Mesodermal cell (in vitro differentiated cells): ENCODE results near the gene IRX6.

Experiments used
- H3K27ac ChIP-seq: 2 replicates; pipeline ENCODE4 v1.7.0; 2013; ENCODE audit warnings: mild to moderate bottlenecking, low read depth, low read length, moderate library complexity; ENCODE audit not compliant: severe bottlenecking
- H3K36me3 ChIP-seq: 2 replicates; pipeline ENCODE4 v1.7.1; 2013; ENCODE audit warnings: mild to moderate bottlenecking, low read length, moderate library complexity; ENCODE audit not compliant: control insufficient read depth, insufficient read depth
- H3K4me1 ChIP-seq: one replicate; pipeline ENCODE4 v1.7.1; 2013; ENCODE audit warnings: mild to moderate bottlenecking, low read length; ENCODE audit not compliant: insufficient read depth, control insufficient read depth, poor library complexity, severe bottlenecking
- H3K4me3 ChIP-seq: 2 replicates; pipeline ENCODE4 v1.7.0; 2013; ENCODE audit warnings: low read length, control low read depth, mild to moderate bottlenecking; ENCODE audit not compliant: insufficient read depth, poor library complexity, severe bottlenecking; ENCODE audit errors: extremely low read depth
- H3K9me3 ChIP-seq: 2 replicates; pipeline ENCODE4 v1.7.1; 2013; ENCODE audit warnings: mild to moderate bottlenecking, low read length, moderate library complexity; ENCODE audit not compliant: control insufficient read depth
- WGBS, 2 experiments: methylation state at CpG; one replicate each; pipeline ENCODE4 v1.1.5; 2013; ENCODE audit warnings: missing lambda C conversion rate in 2 of 2; ENCODE audit not compliant: insufficient coverage in 2 of 2; 5-methylcytosine and 5-hydroxymethylcytosine counted together

The IRX6 gene

DNA sequence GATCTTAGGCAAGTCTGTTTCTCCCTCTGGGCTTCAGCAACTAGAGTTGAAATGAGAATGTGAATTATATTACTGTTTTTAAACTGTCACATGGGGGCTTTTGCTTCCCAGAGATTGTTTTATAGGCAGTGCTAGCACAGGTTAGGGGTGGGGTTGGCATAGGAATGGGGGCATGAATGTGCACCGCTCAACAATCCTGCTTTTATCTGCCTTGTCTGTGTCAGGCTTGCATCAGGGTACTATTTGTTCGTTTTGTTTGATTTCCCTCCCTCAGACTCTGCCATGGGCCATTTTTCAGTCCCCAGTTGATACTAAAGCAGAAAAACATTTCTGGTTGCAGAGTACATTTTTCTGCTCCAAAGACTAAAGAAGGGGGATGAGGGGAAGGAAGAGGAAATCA lies 34.6 kb upstream of the IRX6 start:
- Histone ChIP-seq H3K4me3 (no peak overlapping the region), H3K4me1 (no peaks in the 10 kb centered on the region), H3K9me3 (no peaks in the 10 kb centered on the region), H3K36me3 (no peaks in the 10 kb centered on the region), H3K27ac (no peak overlapping the region)
- WGBS, 2 experiments, result 76 to 80% methylated on average over 1 to 2 of the region's 2 CpGs

GRCh38 chr16:55291847-55292246 lies 32.2 kb upstream of the IRX6 start:
- Histone ChIP-seq H3K4me3 (no peak overlapping the region), H3K27ac (no peak overlapping the region), H3K9me3 (peaks cover 5% of the 10 kb centered on the region), H3K4me1 (peaks cover 5% of the 10 kb centered on the region), H3K36me3 (no peaks in the 10 kb centered on the region)
- 83 to 100% methylated on average over 1 of the region's 6 CpGs for WGBS, 2 experiments

DNA sequence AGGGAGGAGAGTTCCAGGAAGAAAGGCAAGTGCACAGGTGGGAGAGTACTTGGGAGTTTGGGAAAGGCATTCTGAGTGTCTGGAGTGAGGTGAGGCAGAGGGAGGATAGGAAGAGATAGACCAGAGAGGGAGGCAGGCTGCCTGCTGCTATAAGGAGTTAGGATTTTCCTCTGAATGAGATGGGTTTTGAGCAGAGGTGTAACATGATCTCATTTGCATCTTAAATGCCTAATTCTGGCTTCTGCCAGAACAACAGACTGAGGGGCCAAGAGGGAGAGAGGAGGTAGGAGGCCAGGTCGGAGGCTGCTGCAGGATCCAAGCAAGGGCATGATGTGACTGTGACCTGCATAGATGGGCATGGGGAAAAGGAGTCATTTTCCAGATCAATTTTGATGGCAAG lies 31.5 kb upstream of the IRX6 start:
- peaks cover 5% of the 10 kb centered on the region for H3K4me1 ChIP-seq
- 9 to 57% methylated on average over 1 of the region's 1 CpG for WGBS, 2 experiments
- no peak overlapping the region for H3K27ac ChIP-seq
- peaks cover 11% of the 10 kb centered on the region for H3K9me3 ChIP-seq
- H3K4me3 ChIP-seq, result no peak overlapping the region
- no peaks in the 10 kb centered on the region for H3K36me3 ChIP-seq

DNA sequence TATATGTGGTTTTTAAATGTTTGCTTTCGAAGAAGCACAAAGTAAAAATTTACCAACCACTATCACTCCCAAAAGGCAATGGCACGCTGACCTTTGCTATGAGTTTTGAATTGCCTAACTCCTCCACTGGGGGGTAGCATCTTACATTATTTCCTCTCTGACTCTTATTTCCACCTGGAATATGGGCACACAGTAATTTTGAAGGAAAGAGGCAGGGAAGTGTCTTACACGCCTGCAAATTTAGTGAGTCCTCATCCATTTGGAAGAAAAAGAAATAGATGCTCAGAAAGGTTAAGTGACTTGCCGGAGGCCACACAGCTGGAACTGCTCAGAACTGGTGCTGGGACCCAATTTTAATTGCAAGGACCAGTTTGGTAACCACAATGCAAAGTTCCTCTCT lies 29.9 kb upstream of the IRX6 start:
- Histone ChIP-seq H3K9me3 (peaks cover 11% of the 10 kb centered on the region), H3K36me3 (no peaks in the 10 kb centered on the region), H3K27ac (no peak overlapping the region), H3K4me1 (peaks cover 5% of the 10 kb centered on the region), H3K4me3 (no peak overlapping the region)
- WGBS, 2 experiments, result 78 to 87% methylated on average over 2 to 3 of the region's 4 CpGs

- WGBS, 2 experiments, result 69% methylated on average over 3 of the region's 4 CpGs; no CpG with 5 or more reads in 1 of the 2 experiments
- Histone ChIP-seq H3K9me3 (peaks cover 11% of the 10 kb centered on the region), H3K27ac (no peak overlapping the region)
Observed at GRCh38 chr16:55294931-55295342, 29.1 kb upstream of the IRX6 start.

DNA sequence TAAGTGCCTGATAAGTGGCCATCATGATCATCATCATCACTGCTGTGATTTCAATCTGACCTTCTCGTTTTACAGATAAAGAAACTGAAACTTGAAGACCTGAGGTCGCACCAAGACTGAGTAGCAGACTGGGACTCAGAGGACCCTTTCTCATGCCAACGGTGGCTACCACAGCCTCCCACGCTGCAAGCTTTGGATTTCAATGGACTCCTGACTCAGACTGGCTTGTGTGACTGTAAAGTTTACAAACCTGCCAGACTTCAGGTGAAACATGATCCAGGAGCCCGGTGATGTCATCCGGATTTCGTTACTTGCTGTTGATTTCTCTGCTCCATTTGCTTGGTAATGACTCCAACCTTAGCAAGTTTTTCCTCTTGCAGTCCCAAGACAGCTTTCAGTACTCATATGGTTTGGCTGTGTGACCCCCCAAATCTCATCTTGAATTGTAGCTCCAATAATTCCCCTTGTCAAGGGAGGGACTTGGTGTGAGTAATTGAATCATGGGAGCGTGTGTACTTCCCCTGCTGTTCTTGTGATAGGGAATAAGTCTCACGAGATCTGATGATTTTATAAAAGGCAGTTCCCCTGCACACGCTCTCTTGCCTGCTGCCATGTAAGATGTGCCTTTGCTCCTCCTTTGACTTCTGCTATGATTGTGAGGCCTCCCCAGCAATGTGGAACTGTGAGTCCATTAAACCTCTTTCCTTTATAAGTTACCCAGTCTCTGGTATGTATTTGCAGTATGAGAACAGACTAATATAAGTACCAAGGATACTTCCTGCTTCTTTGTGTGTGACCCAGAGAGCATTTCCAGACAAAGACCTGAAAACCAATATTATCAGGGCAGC lies 26.7 kb upstream of the IRX6 start:
- H3K4me1 ChIP-seq, result peaks cover 5% of the 10 kb centered on the region
- 89 to 92% methylated on average over 9 of the region's 10 CpGs for WGBS, 2 experiments
- no peaks in the 10 kb centered on the region for H3K36me3 ChIP-seq
- no peak overlapping the region for H3K4me3 ChIP-seq
- H3K27ac ChIP-seq, result no peak overlapping the region
- peaks cover 11% of the 10 kb centered on the region for H3K9me3 ChIP-seq

More at GRCh38 chr16:55294931-55295342, 29.1 kb upstream of the IRX6 start:
- H3K4me1 ChIP-seq, result peaks cover 5% of the 10 kb centered on the region
- H3K36me3 ChIP-seq, result no peaks in the 10 kb centered on the region
- no peak overlapping the region for H3K4me3 ChIP-seq

DNA sequence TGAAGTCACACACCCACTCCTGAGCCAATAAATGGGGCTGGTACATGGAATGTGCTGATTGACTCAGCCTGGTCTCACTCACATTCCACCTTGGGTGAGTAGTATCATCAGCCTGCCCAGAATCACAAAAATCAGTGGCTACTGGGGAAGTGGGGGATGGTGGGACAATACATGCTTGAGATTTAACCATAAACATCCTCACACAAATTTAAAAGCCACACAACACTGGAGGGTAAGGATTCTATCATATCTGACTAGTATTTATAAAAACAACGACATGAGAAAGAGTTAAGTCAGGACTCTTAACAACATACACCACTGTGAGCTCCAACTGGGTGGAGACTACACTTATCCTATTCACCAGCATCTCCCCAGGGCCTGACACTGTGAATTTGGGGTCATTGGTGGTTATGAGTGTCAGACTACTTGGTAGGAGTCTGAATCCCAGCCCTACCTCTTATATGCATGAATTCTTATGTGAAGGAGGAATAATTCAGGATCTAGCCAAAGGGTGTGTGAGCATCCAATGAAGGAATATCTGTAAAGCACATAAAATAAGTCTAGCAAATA lies 26.0 kb upstream of the IRX6 start:
- no peak overlapping the region for H3K27ac ChIP-seq
- H3K36me3 ChIP-seq, result no peaks in the 10 kb centered on the region
- no peak overlapping the region for H3K4me3 ChIP-seq
- peaks cover 11% of the 10 kb centered on the region for H3K9me3 ChIP-seq
- peaks cover 5% of the 10 kb centered on the region for H3K4me1 ChIP-seq
- WGBS, 2 experiments, result no CpG with 5 or more reads among the region's 1 CpG

GRCh38 chr16:55301385-55302008 lies 22.5 kb upstream of the IRX6 start:
- WGBS, 2 experiments, result 96 to 98% methylated on average over 4 to 6 of the region's 11 CpGs
- Histone ChIP-seq H3K9me3 (peaks cover 8% of the 10 kb centered on the region), H3K4me1 (no peaks in the 10 kb centered on the region), H3K27ac (no peak overlapping the region), H3K36me3 (no peaks in the 10 kb centered on the region), H3K4me3 (no peak overlapping the region)

GRCh38 chr16:55302635-55303034 lies 21.4 kb upstream of the IRX6 start:
- no peaks in the 10 kb centered on the region for H3K4me1 ChIP-seq
- H3K4me3 ChIP-seq, result no peak overlapping the region
- H3K9me3 ChIP-seq, result no peaks in the 10 kb centered on the region
- 48 to 66% methylated on average over 3 to 5 of the region's 6 CpGs for WGBS, 2 experiments
- H3K36me3 ChIP-seq, result no peaks in the 10 kb centered on the region
- no peak overlapping the region for H3K27ac ChIP-seq

DNA sequence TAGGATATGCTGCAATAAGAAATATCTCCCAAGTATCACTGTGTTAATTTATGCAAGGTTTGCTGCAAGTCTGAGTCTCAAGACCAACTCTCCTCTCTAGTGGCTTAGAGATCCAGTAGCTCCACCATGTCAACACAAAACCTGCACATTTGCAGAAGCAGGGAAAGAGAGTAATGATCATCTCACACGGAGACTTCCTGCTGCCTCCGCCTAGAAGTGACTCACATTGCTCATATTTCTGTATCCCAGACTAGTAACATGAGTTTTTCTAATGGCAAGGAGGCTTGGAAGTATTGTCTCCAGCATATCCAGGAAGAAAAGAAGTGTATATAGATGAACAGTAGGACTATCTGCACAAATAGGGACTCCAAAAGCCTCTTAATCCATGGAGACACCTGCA lies 15.0 kb upstream of the IRX6 start:
- Histone ChIP-seq H3K36me3 (no peaks in the 10 kb centered on the region), H3K4me1 (peaks cover 3% of the 10 kb centered on the region), H3K4me3 (no peak overlapping the region), H3K27ac (no peak overlapping the region), H3K9me3 (no peaks in the 10 kb centered on the region)
- 100% methylated on average over 2 of the region's 2 CpGs; no CpG with 5 or more reads in 1 of the 2 experiments for WGBS, 2 experiments
